Pulmonary artery endothelial cell (primary cell): ENCODE data around the gene SDK2. TPM values are rescaled to one million over a fixed set of nuclear protein-coding genes. Genes with fewer than 3 reads are reported as not detected.

Experiments used
- DNase-seq: peaks from one replicate; pipeline ENCODE4 v3.0.0-alpha.2; 2011; ENCODE audit warnings: low read depth, low spot score
- total RNA-seq: library from RNA; depleted of rRNA; stranded (reverse); fragments of >200 nt; gene quantifications from 2 replicates; pipeline ENCODE4 v1.2.3, GENCODE V29; 2014

SDK2 gene, protein sequence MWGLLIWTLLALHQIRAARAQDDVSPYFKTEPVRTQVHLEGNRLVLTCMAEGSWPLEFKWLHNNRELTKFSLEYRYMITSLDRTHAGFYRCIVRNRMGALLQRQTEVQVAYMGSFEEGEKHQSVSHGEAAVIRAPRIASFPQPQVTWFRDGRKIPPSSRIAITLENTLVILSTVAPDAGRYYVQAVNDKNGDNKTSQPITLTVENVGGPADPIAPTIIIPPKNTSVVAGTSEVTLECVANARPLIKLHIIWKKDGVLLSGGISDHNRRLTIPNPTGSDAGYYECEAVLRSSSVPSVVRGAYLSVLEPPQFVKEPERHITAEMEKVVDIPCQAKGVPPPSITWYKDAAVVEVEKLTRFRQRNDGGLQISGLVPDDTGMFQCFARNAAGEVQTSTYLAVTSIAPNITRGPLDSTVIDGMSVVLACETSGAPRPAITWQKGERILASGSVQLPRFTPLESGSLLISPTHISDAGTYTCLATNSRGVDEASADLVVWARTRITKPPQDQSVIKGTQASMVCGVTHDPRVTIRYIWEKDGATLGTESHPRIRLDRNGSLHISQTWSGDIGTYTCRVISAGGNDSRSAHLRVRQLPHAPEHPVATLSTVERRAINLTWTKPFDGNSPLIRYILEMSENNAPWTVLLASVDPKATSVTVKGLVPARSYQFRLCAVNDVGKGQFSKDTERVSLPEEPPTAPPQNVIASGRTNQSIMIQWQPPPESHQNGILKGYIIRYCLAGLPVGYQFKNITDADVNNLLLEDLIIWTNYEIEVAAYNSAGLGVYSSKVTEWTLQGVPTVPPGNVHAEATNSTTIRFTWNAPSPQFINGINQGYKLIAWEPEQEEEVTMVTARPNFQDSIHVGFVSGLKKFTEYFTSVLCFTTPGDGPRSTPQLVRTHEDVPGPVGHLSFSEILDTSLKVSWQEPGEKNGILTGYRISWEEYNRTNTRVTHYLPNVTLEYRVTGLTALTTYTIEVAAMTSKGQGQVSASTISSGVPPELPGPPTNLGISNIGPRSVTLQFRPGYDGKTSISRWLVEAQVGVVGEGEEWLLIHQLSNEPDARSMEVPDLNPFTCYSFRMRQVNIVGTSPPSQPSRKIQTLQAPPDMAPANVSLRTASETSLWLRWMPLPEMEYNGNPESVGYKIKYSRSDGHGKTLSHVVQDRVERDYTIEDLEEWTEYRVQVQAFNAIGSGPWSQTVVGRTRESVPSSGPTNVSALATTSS (N-terminal part only)
- total RNA-seq: under 0.01 and 0.04 TPM in 2 replicates

DNA sequence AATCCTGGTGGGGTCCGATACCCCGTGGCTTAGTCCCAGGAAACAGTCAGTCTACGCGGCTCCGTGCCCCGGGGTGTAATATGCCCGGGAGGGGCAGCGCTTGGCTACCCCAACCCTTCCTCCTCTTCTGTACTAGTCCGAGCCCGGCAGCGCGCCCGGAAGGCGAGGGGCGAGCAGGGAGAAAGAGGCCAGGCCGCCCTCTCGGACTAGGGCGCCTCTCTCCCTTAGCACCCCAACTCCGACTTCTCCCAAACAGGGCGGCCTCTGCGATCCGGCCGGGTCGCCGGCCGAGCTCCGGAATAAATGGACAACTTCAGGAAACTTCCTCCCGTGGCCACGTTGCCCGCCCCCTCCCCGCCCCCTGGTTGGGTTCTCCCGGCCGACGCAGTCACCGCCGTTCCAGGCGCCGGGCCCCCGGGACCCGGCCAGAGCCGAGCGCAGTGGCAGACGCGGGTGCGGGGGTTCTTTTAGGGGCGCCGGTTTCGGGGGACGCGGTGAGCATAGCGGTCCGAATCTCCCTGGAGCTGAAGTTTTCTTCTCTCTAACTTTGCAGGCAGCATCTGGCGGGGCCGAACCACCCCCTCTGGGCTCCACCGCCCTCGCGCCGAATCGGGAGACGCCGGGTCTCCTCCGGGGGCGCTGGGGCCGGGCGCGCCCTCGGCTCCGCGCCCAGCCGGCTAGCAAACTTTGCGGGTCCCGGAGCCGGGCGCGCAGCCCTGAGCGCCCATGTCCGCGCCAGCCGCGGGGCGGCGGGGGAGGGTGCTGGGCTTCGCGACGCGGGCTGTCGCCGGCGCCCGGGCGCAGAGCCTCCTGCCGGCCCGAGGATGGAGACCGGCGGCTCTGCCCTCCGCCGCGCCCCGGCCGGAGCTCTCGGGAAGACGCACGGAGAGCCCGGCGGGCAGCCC lies at the start of gene SDK2:
TSS of gene SDK2 (minus strand) at position 301 of the 905 bp plus-strand sequence. CDS start 357 bp downstream, outside the sequence.
- no peak for DNase-seq

GRCh38 chr17:73693071-73693470 lies 48.8 kb upstream of the SDK2 start:
- DNase-seq: no peak

GRCh38 chr17:73691321-73691766 lies 47.1 kb upstream of the SDK2 start:
- no peak for DNase-seq

DNA sequence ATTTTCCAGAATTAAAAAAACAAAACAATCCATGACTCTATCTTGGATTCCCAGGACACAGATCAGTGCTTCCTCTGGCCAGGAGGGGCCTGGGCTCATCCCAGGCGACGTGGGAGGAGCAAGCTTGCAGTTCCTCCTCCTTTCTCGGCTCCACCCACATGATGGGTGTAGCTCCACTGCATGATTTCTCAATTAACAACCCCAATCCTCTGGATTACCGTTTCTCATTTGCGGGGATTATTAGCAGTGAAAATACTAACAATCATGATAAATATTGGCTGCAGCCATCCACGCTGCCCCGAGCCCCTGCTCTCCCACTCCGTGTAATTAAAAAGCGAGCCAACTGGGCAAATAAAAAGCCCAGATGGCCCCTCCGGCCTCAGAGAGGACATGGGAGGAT lies 46.4 kb upstream of the SDK2 start:
- no peak for DNase-seq

GRCh38 chr17:73689596-73690275 lies 45.5 kb upstream of the SDK2 start:
- no peak for DNase-seq

GRCh38 chr17:73686961-73687360 lies 42.7 kb upstream of the SDK2 start:
- DNase-seq: no peak

- DNase-seq: no peak
Observed at GRCh38 chr17:73686126-73686525, 41.9 kb upstream of the SDK2 start.

- DNase-seq: no peak
Observed at GRCh38 chr17:73684183-73684582, 39.9 kb upstream of the SDK2 start.

DNA sequence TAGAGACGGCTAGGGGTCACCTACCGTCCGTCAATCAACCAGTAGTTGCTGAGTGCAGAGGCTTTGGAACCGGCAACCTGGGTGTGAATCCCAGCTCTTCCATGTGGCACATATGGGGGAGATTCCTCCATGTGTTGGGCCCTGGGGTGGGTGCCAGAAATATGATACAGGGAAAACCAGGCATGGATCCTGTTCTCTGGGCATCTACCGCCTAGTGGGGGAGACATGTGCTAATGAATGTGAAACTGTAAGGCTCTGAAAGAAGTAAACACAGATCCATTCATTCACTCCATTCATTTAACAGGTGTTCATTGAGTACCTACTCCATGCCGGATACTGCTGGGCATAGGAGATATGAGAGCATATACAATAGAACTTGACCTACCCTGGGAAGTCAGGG lies 39.5 kb upstream of the SDK2 start:
- DNase-seq: no peak

GRCh38 chr17:73681946-73682345 lies 37.7 kb upstream of the SDK2 start:
- no peak for DNase-seq

GRCh38 chr17:73679476-73679875 lies 35.2 kb upstream of the SDK2 start:
- DNase-seq: no peak

- DNase-seq: no peak
Observed at GRCh38 chr17:73678999-73679398, 34.8 kb upstream of the SDK2 start.

DNA sequence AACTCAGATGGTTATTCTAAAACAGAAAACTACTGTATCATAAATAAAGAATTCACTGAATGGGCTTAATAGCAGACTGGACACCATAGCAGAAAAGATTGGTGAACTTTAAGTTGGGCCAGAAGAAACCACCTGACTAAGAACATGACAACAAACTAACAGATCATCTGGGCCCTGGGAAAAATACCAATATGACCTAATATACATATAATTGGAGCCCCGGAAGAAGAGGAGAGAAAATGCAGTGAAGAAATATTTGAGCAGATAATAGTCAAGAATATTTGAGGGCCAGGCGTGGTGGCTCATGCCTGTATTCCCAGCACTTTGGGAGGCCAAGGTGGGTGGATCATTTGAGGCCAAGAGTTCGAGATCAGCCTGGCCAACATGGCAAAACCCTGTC lies 25.5 kb upstream of the SDK2 start:
- no peak for DNase-seq

- no peak for DNase-seq
Observed at GRCh38 chr17:73667181-73667959, 23.1 kb upstream of the SDK2 start.

DNA sequence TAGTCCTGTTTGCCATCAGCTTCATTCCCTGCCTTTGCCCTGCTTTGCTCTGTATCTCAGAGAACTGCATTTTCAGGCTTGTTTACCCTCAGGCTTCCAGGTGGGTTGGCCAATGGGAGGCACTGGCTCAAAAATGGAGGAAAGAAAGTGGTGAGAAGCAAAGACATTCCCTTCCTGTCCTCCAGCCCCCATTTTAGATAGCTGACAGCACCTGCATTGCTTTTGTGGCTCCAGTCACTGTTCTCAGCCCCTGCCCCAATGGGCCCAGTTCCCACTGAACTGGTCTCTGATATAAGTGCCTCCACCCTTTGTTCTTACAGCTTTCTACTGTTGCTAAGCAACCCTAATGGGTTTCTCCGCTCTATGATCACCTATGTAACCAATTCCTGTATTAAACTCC lies 19.4 kb upstream of the SDK2 start:
- no peak for DNase-seq

DNA sequence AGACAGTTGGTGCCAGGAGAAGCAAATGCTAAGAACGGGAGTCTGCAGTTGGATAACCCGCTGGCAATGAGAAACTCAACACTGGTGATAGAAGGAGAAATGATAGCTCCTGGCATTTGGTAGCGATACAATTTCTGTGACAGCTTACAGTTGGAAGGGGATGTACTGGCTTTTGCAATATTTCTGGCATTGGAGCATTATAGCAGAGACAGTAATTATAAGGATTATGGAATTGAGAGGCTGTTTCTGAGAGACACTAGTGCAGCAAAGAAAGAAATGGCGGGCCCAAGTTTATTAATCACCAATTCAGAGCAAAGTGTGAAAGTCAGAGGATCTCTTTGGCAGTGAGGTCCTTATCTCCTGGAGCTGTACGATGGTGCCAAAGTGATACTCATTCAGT lies 16.1 kb upstream of the SDK2 start:
- no peak for DNase-seq

- DNase-seq: no peak
Observed at GRCh38 chr17:73658821-73659515, 14.7 kb upstream of the SDK2 start.

DNA sequence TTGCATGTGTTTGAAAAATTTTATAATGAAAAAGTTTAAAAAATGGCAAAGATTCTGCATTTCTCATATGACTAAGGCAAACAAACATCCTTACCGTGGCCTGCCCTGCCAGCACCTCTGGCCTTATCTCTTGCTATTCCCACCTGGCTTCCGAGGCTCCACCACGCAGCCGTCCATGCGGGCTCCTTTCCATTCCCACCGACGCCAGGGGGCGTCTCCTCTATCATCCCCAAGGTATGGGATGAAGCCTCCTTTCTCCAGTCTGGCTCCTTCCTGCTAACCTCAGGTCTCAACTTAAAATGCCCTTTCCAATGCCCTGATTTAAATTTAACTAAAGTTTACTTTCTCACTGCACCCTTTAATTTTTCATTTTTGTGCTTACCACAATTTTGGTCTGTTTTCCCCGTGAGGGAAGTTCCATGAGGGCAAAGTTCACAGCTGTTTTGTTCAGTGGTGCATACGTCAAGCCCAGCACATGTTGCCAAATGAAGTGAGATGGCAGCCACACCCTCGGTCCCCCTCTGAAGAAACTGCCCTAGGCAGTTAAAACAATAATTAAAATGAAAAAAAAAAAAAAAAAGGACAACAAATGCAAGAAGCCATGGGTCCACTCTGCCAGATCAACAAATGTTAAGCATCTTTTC lies 13.3 kb upstream of the SDK2 start:
- no peak for DNase-seq
